Measurements from ENCODE around the gene SLC4A1AP. TPM values are rescaled to one million over a fixed set of nuclear protein-coding genes. Genes with fewer than 3 reads are reported as not detected.

The SLC4A1AP gene
- total and polyA plus RNA-seq, 2 of the 13 experiments (the other 11 are each of a cell fraction or from before 2014, with no cell fraction given) = 15.3 to 44.6 TPM

DNA sequence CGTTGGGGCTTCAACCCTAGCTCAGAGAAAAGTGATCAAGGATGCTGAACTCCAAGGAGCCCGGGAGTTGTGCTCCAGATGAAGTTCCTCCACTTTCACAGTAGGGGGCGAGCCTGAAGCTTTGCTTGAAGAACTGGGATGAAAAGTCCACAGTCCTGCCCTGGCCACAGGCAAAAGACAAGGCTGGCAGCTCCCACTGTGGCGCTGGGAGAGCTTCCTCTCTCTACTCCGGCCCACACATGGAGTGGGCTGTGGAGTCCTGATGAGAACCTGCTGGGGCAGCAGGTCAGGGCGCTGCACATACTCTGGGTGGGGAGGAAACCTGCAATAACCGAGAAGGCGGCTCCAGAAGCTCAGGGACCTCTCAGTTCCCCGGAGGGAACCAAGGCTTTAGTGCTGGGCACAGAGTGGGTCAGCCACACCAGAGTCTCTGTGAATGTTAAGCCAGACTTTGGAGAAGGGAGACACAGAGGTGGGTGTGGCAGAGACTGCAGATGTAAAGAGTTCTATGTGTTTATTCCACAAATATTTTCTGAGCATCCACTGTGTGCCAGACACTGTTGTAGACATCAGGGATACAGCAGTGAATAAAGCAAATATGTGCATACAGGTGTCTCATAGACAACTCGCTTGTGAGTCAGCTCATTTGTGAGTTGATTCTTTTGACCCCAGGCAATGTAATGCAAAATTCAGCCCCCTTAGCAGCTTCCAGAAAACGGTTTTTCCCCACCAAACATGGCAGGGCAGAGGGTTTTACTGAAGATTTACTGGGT is 59.9 kb downstream of the SLC4A1AP start (continued):
- TF ChIP-seq, protein P1, sequence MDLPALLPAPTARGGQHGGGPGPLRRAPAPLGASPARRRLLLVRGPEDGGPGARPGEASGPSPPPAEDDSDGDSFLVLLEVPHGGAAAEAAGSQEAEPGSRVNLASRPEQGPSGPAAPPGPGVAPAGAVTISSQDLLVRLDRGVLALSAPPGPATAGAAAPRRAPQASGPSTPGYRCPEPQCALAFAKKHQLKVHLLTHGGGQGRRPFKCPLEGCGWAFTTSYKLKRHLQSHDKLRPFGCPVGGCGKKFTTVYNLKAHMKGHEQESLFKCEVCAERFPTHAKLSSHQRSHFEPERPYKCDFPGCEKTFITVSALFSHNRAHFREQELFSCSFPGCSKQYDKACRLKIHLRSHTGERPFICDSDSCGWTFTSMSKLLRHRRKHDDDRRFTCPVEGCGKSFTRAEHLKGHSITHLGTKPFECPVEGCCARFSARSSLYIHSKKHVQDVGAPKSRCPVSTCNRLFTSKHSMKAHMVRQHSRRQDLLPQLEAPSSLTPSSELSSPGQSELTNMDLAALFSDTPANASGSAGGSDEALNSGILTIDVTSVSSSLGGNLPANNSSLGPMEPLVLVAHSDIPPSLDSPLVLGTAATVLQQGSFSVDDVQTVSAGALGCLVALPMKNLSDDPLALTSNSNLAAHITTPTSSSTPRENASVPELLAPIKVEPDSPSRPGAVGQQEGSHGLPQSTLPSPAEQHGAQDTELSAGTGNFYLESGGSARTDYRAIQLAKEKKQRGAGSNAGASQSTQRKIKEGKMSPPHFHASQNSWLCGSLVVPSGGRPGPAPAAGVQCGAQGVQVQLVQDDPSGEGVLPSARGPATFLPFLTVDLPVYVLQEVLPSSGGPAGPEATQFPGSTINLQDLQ (CRISPR knock-in tag; IDR thresholded peaks at IDR 0.05) = peak; percentile 61; the same call in 1 of the 2 replicates
- 0 out of 2 replicates have a peak, but pooled peaks have one; percentile 54 for TF ChIP-seq ZNF124 (CRISPR knock-in tag; IDR thresholded peaks at IDR 0.05)
- TF ChIP-seq, protein P2, sequence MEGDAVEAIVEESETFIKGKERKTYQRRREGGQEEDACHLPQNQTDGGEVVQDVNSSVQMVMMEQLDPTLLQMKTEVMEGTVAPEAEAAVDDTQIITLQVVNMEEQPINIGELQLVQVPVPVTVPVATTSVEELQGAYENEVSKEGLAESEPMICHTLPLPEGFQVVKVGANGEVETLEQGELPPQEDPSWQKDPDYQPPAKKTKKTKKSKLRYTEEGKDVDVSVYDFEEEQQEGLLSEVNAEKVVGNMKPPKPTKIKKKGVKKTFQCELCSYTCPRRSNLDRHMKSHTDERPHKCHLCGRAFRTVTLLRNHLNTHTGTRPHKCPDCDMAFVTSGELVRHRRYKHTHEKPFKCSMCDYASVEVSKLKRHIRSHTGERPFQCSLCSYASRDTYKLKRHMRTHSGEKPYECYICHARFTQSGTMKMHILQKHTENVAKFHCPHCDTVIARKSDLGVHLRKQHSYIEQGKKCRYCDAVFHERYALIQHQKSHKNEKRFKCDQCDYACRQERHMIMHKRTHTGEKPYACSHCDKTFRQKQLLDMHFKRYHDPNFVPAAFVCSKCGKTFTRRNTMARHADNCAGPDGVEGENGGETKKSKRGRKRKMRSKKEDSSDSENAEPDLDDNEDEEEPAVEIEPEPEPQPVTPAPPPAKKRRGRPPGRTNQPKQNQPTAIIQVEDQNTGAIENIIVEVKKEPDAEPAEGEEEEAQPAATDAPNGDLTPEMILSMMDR (CRISPR knock-in tag; IDR thresholded peaks at IDR 0.05) = peak; percentile 94
- TF ChIP-seq ZNF567 (CRISPR knock-in tag; IDR thresholded peaks at IDR 0.05; ENCODE audit: borderline replicate concordance) = 0 out of 2 replicates have a peak, but pooled peaks have one; percentile 64
- no peak for TF ChIP-seq RBM39 (IDR thresholded peaks at IDR 0.05; ENCODE audit: low read depth, low read length, poor library complexity, severe bottlenecking)
- TF ChIP-seq FOXA3 (CRISPR knock-in tag; IDR thresholded peaks at IDR 0.05) = peak; percentile 27; the same call in 1 of the 2 replicates
- TF ChIP-seq GATAD1 (CRISPR knock-in tag; IDR thresholded peaks at IDR 0.05) = peak; percentile 38; the same call in 1 of the 2 replicates
- peak; percentile 49 for TF ChIP-seq FOSL2 (CRISPR knock-in tag; IDR thresholded peaks at IDR 0.05)
- no peak for TF ChIP-seq POLR2AphosphoS5 (IDR thresholded peaks at IDR 0.05; ENCODE audit: low read depth, low read length)
- no peak for TF ChIP-seq ZNF773 (CRISPR knock-in tag; IDR thresholded peaks at IDR 0.05; ENCODE audit: borderline replicate concordance)
- TF ChIP-seq ZMYM4 (CRISPR knock-in tag; IDR thresholded peaks at IDR 0.05) = peak; percentile 31; the same call in 1 of the 2 replicates
- TF ChIP-seq MIXL1 (CRISPR knock-in tag; IDR thresholded peaks at IDR 0.05) = peak; percentile 56; the same call in 1 of the 2 replicates
- peak; percentile 73; the same call in 1 of the 2 replicates for TF ChIP-seq ZNF709 (CRISPR knock-in tag; IDR thresholded peaks at IDR 0.05)
- TF ChIP-seq SMAD3 (CRISPR knock-in tag; IDR thresholded peaks at IDR 0.05) = 0 out of 2 replicates have a peak, but pooled peaks have one; percentile 32
- peak; percentile 64 for TF ChIP-seq MED1 (CRISPR knock-in tag; IDR thresholded peaks at IDR 0.05)
- 0 out of 2 replicates have a peak, but pooled peaks have one; percentile 62 for TF ChIP-seq SMAD1 (CRISPR knock-in tag; IDR thresholded peaks at IDR 0.05; ENCODE audit: borderline replicate concordance, low read depth)
- TF ChIP-seq, protein P3, sequence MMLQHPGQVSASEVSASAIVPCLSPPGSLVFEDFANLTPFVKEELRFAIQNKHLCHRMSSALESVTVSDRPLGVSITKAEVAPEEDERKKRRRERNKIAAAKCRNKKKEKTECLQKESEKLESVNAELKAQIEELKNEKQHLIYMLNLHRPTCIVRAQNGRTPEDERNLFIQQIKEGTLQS (CRISPR knock-in tag; IDR thresholded peaks at IDR 0.05) = 0 out of 2 replicates have a peak, but pooled peaks have one; percentile 28
- TF ChIP-seq ZSCAN9 (CRISPR knock-in tag; IDR thresholded peaks at IDR 0.05; ENCODE audit: borderline replicate concordance) = peak; percentile 77; the same call in 1 of the 2 replicates
- TF ChIP-seq, protein P4, sequence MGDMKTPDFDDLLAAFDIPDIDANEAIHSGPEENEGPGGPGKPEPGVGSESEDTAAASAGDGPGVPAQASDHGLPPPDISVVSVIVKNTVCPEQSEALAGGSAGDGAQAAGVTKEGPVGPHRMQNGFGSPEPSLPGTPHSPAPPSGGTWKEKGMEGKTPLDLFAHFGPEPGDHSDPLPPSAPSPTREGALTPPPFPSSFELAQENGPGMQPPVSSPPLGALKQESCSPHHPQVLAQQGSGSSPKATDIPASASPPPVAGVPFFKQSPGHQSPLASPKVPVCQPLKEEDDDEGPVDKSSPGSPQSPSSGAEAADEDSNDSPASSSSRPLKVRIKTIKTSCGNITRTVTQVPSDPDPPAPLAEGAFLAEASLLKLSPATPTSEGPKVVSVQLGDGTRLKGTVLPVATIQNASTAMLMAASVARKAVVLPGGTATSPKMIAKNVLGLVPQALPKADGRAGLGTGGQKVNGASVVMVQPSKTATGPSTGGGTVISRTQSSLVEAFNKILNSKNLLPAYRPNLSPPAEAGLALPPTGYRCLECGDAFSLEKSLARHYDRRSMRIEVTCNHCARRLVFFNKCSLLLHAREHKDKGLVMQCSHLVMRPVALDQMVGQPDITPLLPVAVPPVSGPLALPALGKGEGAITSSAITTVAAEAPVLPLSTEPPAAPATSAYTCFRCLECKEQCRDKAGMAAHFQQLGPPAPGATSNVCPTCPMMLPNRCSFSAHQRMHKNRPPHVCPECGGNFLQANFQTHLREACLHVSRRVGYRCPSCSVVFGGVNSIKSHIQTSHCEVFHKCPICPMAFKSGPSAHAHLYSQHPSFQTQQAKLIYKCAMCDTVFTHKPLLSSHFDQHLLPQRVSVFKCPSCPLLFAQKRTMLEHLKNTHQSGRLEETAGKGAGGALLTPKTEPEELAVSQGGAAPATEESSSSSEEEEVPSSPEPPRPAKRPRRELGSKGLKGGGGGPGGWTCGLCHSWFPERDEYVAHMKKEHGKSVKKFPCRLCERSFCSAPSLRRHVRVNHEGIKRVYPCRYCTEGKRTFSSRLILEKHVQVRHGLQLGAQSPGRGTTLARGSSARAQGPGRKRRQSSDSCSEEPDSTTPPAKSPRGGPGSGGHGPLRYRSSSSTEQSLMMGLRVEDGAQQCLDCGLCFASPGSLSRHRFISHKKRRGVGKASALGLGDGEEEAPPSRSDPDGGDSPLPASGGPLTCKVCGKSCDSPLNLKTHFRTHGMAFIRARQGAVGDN (CRISPR knock-in tag; IDR thresholded peaks at IDR 0.05) = peak; percentile 76
- no peak for TF ChIP-seq ZNF256 (CRISPR knock-in tag; conservative IDR thresholded peaks at IDR 0.05)

Measured in HepG2 (cell line).